Stimulated activated CD4-positive, alpha-beta T cell treated with anti-CD3 and anti-CD28 coated beads, Interleukin-1b, Interleukin-23, amount 100 ng/mL, for 48 hours (primary cell): Measurements from ENCODE around the gene PLA2G2F.

ENCODE experiments used
- DNase-seq: peaks from one replicate; pipeline ENCODE4 v3.0.0-alpha.2; 2020

PLA2G2F gene

DNA sequence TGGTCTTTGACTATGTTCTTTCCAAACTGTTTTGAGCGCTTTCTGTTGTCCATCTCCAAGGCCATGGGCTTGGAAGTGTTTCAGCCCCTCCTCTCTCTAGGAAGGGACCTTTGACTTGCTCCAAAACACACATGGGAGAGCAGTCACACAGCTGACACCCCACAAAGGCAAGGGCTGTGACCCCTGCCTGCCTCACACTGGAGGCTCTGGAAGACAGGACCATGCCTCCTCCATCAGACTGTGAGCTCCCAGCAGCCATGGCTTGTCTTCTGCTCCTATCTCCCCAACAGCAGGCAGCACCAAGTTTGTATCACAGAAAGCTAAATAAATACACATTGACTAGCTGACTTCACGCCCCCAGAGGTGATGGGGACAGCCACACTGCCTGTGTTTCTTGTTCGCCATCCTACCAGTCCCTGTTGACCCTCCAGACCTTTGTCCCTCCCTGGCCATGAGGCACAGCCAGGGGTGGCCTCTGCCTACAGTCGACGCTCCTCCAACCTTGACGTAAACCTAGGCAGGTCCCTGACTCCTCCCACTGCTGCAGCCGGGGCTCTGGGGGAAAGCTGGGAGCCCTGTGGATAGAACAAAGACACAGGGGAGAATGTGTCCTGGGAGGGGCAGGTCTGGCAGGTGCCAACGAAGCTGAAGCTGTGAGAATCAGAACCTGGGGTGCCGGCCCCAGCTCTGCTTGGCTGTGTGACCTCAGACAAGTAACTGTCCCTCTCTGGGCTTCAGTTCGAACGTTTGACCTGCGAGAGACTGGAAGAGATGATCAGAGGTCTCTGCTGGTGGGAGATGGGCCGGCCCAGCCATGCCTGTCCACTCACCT, 4.8 kb downstream of the PLA2G2F start:
- DNase-seq: no peak

DNA sequence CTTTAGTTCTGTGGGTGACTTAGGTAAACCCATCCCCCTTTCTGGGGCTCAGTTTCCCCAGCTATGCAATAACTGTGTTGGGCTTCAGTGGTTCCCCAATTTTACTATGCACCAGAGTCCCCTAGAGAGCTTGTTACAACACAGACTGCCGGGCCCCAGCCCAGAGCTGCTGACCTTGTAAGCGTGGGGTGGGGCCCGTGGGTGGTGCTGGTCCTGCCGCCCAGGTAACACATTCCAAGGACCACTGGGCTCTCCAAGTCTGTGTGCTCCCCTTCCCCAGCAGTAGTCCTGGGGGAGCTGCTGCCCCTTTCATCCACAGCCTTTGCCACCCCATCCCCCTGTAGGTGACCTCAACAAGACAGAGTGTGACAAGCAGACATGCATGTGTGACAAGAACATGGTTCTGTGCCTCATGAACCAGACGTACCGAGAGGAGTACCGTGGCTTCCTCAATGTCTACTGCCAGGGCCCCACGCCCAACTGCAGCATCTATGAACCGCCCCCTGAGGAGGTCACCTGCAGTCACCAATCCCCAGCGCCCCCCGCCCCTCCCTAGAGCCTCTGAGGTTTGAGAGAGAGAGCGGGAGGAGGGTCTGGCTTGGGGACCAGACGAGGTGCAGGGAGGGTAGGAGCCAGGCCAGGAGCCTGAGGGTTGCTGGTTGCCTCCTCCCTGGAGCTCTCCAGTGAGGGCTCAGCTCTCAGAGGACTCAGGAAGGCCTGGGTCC, 8.9 kb downstream of the PLA2G2F start:
- DNase-seq: no peak

DNA sequence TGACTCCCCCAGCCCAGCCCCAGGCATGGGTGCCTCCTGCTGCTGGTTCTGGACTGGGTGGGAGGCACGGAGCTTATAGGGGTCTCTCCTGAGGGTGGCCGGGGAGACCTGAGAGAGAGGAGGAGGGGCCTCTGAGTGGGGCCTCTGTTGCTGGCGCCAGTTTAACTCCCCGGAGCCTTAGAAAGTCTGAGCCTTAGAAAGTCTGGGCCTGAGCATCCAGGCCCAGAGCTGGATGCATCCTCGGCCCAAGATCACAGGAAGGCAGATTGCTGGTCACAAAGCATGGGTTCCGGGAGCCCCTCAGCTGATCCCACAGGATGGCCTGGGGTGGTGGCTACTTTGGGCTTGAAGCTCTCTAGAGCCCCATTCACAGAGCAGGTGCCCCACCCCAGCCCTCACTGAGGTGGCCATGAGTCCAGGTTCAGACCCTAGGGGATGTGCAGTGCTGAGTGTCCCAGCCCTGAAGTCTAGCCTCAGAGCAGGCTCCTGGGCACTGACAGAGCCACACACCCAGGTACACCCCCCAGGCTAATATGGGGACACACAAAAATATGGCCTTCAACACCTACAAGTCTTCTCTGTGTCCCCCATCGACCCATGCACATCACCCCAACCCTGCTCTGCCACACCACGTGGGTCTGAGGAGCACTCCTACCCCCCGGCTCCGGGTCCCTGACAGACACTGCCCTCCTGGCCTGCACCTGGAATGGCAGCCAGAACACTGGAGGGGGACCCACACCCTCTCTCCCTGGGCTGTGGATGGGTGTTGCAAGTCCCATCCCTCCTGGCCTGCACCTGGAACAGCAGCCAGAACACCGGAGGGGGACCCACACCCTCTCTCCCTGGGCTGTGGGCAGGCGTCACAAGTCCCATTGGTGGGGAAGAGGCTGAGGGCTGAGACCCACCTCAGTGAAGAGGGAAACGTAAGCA, 9.7 kb downstream of the PLA2G2F start:
- DNase-seq: no peak

DNA sequence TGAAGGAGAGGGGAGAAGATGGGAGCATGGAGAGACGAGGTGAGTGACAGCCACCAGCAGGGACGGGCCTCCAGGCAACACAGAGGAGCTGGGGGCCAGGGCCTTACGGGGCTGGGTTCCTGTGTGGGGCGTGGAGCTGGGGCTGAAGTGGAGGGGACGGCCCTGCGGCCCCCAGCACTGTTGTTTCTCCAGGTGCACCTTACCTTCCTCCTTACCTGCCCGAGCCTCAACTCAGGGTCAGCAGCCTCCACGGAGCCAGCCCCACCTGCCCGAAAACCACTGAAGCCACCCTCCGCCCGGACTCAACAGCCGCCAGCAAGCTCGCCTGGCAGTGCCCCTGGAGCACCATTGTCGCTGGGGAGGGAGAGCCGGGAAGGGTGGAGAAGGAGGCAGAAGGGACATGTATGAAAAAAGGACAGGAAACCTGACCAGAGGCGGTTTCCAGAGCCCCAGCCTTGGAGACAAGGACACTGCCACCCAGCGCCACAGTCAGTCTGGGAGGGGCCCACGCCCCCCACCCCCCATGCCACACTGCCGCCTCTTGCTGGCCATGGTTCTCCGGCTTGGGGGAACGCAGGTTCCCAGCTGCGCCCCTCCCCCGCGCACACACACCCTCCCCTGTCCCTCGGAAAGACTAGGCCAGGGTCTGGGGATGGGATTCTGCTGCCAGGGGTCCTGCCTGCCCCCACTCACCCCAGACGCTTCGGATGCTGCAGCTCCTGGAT, 10.6 kb downstream of the PLA2G2F start:
- no peak for DNase-seq

DNA sequence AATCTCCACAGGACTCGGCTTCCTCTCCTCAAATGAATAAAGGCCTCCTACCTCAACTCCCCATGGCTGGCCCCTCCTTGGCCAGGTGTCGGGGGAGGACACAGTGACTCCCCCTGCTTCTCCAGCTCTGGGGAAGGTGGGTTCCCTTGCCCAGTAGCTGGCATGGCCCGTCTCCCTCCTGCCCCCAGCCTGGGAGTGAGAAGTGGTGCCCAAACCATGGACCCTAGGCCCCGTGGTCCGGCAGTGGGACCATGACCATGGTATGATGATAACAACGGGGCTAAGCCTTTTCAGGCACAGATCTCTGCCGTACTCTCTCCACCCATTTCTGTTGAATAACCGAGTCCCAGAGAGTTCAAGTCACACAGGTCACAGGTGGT, 11.2 kb downstream of the PLA2G2F start:
- no peak for DNase-seq

DNA sequence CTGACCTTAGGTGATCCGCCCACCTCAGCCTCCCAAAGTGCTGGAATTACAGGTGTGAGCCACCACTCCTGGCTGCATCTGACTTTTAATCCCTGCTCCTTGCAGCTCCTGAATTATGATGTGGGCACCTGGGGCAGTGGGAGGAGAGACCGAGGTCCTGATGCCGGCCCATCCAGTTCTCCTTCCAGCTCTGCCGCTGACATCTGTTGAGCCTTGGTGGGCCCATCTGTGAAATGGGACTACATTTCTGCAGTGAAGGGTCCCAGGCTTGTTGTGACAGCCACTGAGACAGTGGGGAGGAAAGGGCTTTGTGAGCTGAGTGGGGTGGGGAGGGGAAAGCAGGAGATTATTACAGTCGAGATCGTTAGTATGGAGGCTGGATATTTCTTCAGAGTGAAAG, 11.8 kb downstream of the PLA2G2F start:
- no peak for DNase-seq

DNA sequence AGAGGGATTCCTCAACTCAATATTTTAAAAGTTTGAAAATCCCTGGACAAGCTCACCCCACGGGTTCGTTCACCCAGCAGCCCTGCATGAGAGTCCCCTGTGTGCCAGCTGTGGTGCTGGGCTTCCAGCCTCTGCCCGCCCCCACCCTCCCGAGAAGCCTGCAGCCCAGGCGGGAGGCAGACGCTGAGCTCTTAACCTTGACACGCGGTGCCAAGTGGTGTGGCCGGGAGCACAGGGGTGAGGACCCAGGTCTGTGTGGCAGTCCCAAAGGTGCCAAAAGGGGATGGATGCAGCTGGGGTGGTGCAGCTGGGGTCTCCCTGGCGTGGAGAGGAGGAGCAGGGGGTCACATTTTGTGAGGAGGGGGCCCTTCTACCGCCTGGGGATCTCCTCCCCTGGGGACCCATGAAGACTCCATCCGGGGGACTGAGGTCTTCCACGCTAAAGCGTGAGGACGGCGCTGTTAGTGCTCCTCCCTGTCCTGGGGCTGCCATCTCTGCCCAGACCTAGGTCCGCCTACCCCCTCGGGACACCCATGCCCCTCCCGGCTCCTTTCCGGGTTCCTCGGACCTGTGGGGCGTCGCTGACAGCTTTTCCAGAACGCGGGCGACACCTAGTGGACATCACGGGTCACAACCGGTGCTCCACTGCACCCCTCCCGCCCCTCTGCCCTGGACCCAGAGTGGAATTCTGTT, 12.9 kb downstream of the PLA2G2F start:
- peak; percentile 77 for DNase-seq

DNA sequence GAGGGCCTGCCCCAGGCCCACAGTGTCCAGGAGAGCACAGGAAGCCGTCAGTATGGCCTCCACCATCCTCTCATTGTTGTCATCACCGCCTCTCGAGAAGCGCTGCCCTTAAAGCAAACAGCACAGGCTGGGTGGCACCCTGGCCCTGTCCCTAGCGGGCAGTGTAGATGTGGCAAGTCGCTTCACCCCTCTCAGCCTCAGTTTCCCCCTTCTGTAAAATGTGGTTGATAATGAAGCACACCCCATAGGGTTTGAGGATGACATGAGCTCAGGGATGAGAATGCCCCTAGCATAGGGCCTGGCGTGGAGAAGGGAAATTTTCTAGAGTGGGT, 13.4 kb downstream of the PLA2G2F start:
- DNase-seq: no peak

DNA sequence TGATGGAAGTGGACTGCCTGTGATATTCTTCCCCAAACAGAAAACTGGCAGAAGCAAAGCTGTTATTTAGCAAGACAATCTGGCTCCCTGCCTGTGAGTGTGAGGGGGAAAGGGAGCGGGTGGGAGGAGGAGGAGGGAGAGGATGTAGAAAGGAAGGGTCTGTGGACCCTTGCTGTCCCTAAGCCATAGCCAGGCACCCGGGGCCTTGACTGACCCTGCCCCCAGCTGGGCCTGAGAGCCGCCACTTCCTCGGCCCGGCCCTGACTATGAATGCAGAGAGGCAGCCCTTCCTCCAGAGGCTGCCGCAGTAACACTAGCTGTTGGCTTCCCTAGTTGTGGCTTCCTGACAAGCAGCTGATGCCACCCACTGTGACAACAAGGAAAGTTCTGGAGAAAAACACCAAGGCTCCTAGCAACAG, 13.9 kb downstream of the PLA2G2F start:
- no peak for DNase-seq

DNA sequence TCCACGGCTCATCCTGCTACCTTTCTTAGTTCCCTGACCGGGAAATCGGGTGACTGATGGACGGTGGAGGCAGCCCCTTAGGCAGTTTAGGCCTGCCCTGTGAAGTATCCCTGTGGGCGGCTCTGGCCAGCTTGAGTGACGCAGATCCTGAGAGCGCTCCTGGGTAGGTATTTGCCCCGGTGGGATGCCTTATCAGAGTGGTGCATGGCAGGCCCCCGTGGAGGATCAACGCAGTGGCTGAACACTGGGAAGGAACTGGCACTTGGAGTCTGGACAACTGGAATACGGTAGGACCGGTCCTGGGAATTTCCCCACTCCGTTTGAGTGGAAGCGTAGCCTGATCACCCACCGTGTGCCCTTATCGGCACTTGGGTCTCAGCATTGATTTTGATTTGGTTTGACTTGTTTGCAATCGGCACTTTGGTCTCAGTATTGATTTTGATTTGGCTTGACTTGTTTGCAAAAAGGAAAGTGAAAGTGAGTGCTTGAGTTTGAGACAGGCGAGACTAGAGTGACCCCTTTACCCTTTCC, 15.2 kb downstream of the PLA2G2F start:
- no peak for DNase-seq

DNA sequence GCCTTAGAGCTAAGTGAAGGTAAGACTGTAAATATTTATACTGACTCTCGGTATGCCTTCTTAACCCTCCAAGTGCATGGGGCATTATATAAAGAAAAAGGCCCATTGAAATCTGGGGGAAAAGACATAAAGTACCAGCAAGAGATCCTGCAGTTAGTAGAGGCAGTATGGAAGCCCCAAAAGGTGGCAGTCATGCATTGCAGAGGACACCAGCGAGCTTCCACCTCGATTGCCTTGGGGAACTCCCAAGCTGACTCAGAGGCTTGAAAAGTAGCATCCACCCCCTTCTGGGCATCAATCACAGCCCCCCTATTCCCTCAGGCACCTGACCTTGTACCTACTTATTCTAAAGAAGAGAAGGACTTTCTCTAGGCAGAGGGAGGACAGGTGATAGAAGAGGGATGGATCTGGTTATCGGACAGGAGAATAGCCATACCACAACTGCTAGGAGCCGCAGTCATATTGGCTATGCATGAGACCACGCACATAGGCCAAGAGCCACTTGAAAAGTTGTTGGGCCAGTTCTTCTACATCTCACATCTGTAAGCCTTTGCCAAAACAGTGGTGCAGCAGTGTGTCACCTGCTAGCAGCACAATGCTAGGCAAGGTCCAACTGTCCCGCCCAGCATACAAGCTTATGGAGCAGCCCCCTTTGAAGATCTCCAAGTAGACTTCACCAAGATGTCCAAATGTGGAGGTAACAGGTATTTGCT, 19.4 kb downstream of the PLA2G2F start:
- peak; percentile 8 for DNase-seq

DNA sequence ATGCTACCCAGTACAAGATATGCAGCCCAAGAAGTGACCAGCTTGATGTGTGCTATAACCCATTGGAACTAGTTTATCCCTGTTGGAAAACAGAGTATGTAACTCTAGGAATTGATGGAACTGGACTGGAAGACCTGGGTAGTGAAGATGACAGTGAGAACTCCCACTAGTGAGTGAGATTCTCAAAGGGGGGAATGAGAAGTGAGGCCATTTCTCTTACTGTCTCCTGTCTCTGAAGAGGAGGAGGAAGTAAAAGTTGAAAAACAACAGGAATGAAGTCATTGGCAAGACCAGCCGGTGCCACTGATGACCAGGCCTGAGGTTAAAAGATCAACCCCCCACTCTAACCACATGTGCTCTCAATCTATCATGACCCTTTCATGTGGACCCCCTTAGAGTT, 20.9 kb downstream of the PLA2G2F start:
- DNase-seq: no peak

DNA sequence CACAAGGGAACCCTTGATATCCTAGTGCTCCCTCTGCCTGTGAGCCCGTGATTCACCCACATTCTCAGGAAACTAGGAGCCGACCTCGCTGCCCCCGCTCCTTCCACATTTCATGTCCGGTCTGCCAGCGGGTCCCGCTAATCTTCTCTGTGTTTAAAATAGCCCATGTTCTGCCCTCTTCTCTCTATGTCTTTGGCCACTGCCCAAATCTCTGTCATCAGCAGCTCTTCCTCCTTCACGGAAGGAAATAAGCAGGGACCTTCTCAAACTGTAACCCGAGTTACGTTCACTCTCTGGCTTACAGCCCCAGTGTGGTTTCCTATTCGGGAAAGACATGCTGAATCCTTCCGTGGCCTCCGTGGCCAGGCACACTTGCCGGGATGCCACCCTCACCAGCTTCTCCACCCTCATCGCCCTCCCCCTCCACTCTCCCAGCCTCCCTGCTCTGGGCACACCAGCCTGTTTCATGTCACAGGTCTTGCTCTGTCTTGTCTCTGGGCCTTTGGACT, 25.6 kb downstream of the PLA2G2F start:
- DNase-seq: no peak

DNA sequence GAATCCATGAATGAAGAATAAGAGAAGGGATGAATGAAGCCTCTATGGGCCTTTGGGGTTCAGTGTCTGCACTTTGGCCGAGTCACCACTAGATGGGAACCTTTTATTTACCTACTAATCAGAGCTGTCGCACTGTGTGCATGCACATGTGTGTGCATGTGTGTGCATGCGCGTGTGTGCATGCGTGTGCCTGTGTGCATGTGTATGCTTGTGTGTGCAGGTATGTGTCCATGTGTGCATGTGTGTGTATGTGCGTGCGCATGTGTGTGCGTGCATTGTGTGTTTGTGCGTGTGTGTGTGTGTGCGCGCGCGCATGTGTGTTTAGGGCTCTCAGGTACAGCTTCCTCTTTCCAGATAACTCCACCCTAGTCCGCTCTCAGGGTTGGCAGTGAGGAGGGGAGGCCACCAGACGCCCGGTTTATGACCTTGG, 26.4 kb downstream of the PLA2G2F start:
- peak; percentile 8 for DNase-seq

DNA sequence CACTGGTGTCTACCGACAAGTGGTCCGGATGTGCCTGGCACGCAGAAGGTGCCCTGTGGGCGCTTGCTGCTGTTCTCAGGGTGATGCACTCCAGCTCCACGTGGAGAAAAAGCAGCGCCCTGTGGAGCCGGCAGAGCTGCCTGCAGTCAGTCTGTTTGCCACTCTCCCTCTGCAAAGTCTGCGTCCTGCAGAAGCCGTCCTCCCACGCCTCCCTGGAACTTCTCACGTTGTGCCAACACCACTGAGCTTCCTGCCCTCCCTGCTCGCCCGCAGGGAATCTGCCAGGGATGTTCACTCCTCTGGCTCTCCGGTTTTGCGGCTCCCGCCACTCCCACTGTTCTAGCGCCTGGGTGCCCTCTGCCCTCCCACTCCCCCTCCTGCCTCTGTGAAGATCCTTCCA, 26.9 kb downstream of the PLA2G2F start:
- DNase-seq: no peak

DNA sequence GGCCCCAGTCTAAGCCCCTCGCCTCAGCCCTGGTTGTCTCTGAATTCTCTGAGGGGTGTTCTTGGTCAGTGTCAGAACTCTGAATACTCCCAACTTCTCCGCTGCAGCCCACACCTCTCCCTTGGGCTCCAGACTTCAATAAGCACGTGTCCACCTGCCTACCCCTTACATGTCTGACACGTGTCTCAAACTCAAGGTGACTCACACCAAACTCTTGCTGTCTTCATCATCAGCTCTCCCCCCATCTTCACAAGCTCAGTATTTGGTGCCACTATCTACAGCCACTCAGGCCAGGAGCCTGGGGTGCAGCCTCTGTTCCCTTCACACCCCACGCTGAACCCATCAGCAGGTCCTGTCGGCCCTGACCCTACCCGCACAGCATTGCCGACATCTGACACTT, 28.0 kb downstream of the PLA2G2F start:
- no peak for DNase-seq

DNA sequence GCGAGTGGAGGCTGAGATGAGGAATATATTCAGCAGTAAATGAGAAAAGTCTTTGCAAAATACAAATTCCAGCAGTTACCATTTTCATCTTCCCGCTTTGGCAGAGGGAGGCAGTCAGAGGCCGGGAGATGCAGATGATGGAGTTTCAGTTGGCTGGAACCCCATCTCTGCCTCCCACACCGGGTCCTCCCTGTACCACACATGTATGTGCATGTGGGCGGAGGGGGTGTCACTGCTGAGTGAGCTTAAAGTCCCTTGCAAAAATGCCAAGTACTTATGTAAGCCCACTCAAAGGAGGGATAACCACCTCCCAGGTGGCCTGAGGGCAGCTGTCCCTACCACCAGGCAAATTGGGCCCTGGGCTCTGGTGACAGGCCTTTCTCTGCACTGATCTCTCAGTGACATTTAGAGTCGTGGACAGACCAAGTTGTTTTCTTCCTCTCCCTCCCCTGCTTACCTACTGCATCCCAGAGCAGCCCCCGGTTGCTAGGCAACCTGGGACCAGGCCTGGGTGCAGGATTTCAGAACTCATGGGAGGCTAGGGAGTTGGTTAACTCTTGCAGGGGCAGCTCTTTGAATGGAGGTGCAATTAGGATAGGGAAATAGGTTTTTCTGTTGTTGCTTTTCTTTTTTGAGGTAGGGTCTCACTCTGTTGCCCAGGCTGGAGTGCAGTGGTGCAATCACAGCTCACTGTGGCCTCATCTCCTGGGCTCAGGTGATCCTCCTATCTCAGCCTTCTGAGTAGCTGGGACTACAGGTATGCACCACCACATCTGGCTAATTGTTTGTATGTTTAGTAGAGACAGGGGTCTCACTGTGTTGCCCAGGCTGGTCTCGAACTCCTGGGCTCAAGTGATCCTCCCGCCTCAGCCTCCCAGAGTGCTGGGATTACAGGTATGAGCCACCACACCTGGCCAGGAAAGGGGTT, 29.7 kb downstream of the PLA2G2F start:
- no peak for DNase-seq

DNA sequence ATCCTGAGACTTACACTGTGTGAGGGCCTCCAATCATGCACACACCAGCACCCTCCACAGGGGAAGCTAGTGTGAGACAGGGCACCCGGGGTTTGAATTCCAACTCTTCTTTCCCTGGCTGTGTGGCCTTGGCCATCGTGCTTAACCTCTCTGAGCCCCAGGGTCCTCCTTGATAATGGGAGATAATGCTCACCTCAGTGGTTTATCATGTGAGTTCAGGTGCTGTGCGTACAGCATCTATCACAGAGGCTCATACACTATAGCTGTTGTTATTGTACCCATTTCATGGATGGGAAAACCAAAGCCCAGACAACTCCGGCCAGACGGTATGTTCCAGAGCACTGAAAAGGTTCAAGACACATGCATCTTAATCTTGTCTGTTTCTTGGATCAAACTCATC, 30.8 kb downstream of the PLA2G2F start:
- no peak for DNase-seq

DNA sequence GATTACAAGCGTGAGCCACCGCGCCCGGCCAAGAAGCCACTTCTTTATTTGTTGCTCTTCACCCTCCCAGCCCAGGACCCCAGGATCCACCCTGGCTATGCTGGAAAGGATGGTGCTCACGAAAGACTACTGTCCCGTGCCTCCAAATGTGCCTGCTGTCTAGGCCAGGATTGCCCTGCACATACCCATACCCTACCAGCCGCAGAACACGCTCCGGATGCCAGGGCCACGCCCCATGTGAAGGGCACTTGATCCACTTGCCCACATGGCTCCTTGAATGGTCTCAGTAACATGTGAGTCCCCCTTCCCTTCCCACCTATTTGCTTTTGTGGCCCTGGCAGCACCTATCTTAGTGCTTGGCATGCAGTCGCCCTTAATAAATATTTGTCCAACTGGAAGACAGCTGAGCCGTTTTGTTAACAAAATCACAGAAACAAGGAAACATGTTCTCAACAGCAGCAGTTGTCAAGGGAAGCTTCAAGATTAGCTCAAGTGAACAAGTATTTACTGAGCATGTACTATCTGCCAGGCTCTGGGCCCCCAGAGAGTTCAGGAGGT, 33.0 kb downstream of the PLA2G2F start:
- DNase-seq: no peak
